GM12864 (cell line): ENCODE results near the gene LRRTM4.

Source experiments
- DNase-seq: peaks from one replicate; pipeline ENCODE4 v3.0.0-alpha.2; 2011; ENCODE audit warnings: low read depth
- H3K4me3 ChIP-seq: 2 replicates; pipeline ENCODE4 v1.5.1; 2011; ENCODE audit warnings: mild to moderate bottlenecking, low read depth, low read length, control low read depth
- CTCF ChIP-seq: IDR thresholded peaks from 2 replicates; pipeline ENCODE4 v1.5.1; 2011; ENCODE audit warnings: low read depth, mild to moderate bottlenecking, moderate library complexity, low read length, control low read depth, inconsistent platforms; ENCODE audit errors: missing control alignments

The LRRTM4 gene

DNA sequence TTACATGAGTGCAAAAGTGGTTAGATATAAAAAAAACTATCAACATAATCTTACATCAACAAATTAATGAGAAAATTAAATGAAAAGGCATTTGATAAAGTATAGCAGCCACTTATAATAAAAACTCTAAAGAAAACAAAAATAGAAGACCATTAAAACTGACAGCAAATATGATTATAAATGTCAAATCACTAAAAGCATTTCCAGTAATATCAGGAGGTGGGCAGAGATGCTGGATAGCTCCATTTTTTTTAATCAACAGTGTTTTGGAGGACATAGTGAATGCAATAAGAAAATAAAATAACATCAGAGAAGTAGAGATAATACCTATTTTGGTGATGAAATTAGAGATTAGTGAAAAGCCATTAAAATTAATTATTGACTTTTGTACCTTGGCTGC is 173.4 kb downstream of the LRRTM4 start:
- H3K4me3 ChIP-seq, result no peak overlapping the region
- no peak for DNase-seq
- no peak for TF ChIP-seq CTCF

- no peak for DNase-seq
- TF ChIP-seq CTCF, result no peak
- H3K4me3 ChIP-seq, result no peak overlapping the region
These were observed 186.2 kb downstream of the LRRTM4 start for GRCh38 chr2:77336013-77336412.

GRCh38 chr2:77328134-77328931 is 193.8 kb downstream of the LRRTM4 start:
- DNase-seq, result no peak
- H3K4me3 ChIP-seq, result no peak overlapping the region
- TF ChIP-seq CTCF, result no peak

- no peak for TF ChIP-seq CTCF
- DNase-seq, result no peak
- no peak overlapping the region for H3K4me3 ChIP-seq
These were observed 196.8 kb downstream of the LRRTM4 start for GRCh38 chr2:77325395-77325794.

DNA sequence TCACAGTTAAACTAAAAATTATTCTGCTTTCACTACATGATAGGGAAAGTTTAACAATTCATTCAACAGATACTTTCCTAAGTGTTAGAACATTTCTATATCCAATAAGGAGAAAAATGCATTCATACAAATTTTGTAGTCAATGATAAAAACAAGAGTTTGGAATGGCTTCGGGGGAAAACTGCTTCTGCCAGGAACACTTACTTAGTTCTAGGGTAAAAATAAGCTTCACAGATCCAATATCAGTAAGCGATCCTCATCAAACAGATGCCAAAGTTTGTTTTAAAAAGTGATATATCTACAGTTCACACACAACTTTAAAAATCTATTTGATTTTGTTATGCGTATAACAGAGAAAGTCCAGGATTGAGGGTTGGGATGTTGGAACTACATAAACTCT is 199.7 kb downstream of the LRRTM4 start:
- TF ChIP-seq CTCF, result no peak
- DNase-seq, result no peak
- no peak overlapping the region for H3K4me3 ChIP-seq

DNA sequence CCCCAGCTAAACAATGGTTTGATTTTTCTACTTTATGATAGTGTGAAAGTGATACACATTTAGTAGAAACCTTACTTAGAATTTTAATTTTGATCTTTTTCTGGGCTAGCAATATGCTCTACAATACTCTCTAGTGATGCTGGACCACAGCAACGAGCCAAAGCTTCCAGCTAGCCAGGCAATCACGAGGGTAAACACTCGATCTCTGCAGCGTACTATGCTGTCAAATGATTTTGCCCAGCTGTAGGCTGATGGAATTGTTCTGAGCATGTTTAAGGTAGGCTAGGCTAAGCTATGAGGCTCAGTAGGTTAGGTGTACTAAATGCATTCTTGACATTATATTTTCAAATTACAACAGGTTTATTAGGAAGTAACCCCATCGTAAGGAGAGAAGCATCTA is 207.5 kb downstream of the LRRTM4 start:
- no peak for TF ChIP-seq CTCF
- no peak for DNase-seq
- H3K4me3 ChIP-seq, result no peak overlapping the region

GRCh38 chr2:77310416-77310815 is 211.8 kb downstream of the LRRTM4 start:
- no peak for DNase-seq
- no peak for TF ChIP-seq CTCF
- H3K4me3 ChIP-seq, result no peak overlapping the region
